Activated T-helper 2 cell treated with anti-CD3 and anti-CD28 coated beads, Interferon-gamma antibody, Interleukin-2, Interleukin-4, amounts not matched to agents 10 μg/mL and 5 μg/mL and 100 μg/mL, durations not matched to agents 14 hours and 24 hours and 36 hours (primary cell): ENCODE data around the gene TCOF1. TPM values are rescaled to one million over a fixed set of nuclear protein-coding genes. Genes with fewer than 3 reads are reported as not detected.

ENCODE experiments used
- DNase-seq: peaks from one replicate; pipeline ENCODE4 v3.0.0; 2021; ENCODE audit warnings: low spot score
- H3K27ac Mint-ChIP-seq: one replicate; pipeline ENCODE4 v1.8.0; 2021; ENCODE audit warnings: mixed read lengths
- H3K27me3 Mint-ChIP-seq: one replicate; pipeline ENCODE4 v1.8.0; 2021; ENCODE audit warnings: low read depth, mixed read lengths
- H3K36me3 Mint-ChIP-seq: one replicate; pipeline ENCODE4 v1.8.0; 2021; ENCODE audit warnings: low read depth, mixed read lengths
- H3K4me1 Mint-ChIP-seq: one replicate; pipeline ENCODE4 v1.8.0; 2021; ENCODE audit warnings: low read depth, mixed read lengths
- H3K4me3 Mint-ChIP-seq: one replicate; pipeline ENCODE4 v1.8.0; 2021; ENCODE audit warnings: low read depth, mild to moderate bottlenecking, moderate library complexity, mixed read lengths
- H3K9me3 Mint-ChIP-seq: one replicate; pipeline ENCODE4 v1.8.0; 2021; ENCODE audit warnings: mixed read lengths
- intact Hi-C: fragments of 100-400 bp; cut with micrococcal nuclease; formaldehyde crosslinking; loops from one replicate; pipeline ENCODE4 v1.15.1; 2023
- total RNA-seq: library from RNA; stranded (reverse); gene quantifications from 2 replicates; pipeline ENCODE4 v1.2.3, GENCODE V29; 2022

Gene TCOF1
- total RNA-seq, 1 donor from 2014 or later: 98.2 TPM

- Mint-ChIP-seq H3K4me3 (no peak overlapping the region), H3K27me3 (peaks cover 5% of the 10 kb centered on the region), H3K27ac (no peak overlapping the region), H3K4me1 (no peaks in the 10 kb centered on the region), H3K9me3 (no peaks in the 10 kb centered on the region), H3K36me3 (no peaks in the 10 kb centered on the region)
- no peak for DNase-seq
- intact Hi-C loops: no loop called here
These were observed 70.8 kb downstream of the TCOF1 start for GRCh38 chr5:150428106-150428876.

DNA sequence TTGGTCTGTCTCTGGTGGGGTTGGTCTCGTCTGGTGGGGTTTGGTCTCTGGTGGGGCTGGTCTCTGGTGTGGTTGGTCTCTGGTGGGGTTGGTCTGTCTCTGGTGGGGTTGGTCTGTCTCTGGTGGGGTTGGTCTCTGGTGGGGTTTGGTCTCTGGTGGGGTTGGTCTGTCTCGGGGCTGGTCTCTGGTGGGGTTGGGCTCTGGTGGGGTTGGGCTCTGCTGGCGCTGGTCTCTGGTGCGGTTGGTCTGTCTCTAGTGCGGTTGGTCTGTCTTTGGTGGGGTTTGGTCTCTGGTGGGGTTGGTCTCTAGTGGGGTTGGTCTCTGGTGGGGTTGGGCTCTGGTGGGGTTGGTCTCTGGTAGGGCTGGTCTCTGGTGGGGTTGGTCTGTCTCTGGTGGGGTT is 71.5 kb downstream of the TCOF1 start:
- H3K27me3 Mint-ChIP-seq: peaks cover 5% of the 10 kb centered on the region
- no peak for DNase-seq
- H3K9me3 Mint-ChIP-seq: no peaks in the 10 kb centered on the region
- no peak overlapping the region for H3K27ac Mint-ChIP-seq
- no peaks in the 10 kb centered on the region for H3K36me3 Mint-ChIP-seq
- intact Hi-C loops: no loop called here
- no peak overlapping the region for H3K4me3 Mint-ChIP-seq
- no peaks in the 10 kb centered on the region for H3K4me1 Mint-ChIP-seq

DNA sequence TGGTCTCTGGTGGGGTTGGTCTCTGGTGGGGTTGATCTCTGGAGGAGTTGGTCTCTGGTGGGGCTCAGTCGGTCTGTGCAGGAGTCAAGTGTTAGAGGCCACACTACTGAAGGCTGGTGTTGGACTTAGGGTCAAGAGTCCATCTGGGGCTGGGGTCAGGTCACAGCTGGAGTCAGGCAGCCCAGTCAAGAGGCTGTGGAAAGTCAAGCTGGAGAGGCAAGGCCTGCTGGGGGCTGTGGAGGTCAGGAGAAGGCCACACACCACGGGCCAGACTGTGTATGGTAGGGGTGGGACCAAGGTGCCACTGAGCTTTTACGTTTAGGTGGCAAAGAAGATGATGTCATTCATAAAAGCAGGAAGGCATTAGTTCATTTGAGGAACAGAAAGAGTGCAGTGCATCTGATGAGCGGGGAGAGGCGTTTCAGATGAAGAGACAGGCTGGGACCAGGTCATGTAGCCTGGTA is 71.9 kb downstream of the TCOF1 start:
- no peaks in the 10 kb centered on the region for H3K36me3 Mint-ChIP-seq
- intact Hi-C loops: no loop called here
- no peaks in the 10 kb centered on the region for H3K9me3 Mint-ChIP-seq
- no peak for DNase-seq
- H3K4me1 Mint-ChIP-seq: no peaks in the 10 kb centered on the region
- peaks cover 5% of the 10 kb centered on the region for H3K27me3 Mint-ChIP-seq
- no peak overlapping the region for H3K27ac Mint-ChIP-seq
- no peak overlapping the region for H3K4me3 Mint-ChIP-seq

GRCh38 chr5:150431048-150431447 is 73.6 kb downstream of the TCOF1 start:
- Mint-ChIP-seq H3K36me3 (no peaks in the 10 kb centered on the region), H3K9me3 (no peaks in the 10 kb centered on the region), H3K4me1 (peaks cover 4% of the 10 kb centered on the region), H3K27me3 (no peaks in the 10 kb centered on the region), H3K4me3 (no peak overlapping the region), H3K27ac (no peak overlapping the region)
- intact Hi-C loops: no loop called here
- no peak for DNase-seq

DNA sequence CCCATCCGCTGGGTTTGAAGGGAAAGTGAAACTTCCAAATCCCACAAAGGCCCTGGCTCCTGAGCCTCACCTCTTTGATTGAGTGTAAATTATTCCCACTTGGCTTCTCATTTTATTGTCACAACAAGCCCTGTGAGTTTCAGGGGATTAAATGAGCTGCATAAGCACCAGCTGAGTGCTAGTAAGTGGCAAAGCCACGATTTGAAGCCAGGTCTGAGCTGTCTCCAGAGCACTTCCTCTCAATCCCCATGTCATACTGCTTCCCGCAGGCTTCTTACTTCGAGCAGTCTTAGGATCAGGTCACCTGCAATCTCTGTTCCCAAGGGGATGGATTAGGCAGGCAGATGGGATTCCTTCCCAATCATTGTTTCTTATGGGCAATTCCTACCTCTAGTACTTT is 74.1 kb downstream of the TCOF1 start:
- no peak overlapping the region for H3K27ac Mint-ChIP-seq
- no peaks in the 10 kb centered on the region for H3K9me3 Mint-ChIP-seq
- intact Hi-C loops: no loop called here
- no peaks in the 10 kb centered on the region for H3K27me3 Mint-ChIP-seq
- peaks cover 9% of the 10 kb centered on the region for H3K4me1 Mint-ChIP-seq
- no peaks in the 10 kb centered on the region for H3K36me3 Mint-ChIP-seq
- DNase-seq: no peak
- H3K4me3 Mint-ChIP-seq: no peak overlapping the region

GRCh38 chr5:150434464-150434863 is 77.0 kb downstream of the TCOF1 start:
- H3K4me3 Mint-ChIP-seq: no peak overlapping the region
- H3K36me3 Mint-ChIP-seq: no peaks in the 10 kb centered on the region
- no peak overlapping the region for H3K27ac Mint-ChIP-seq
- intact Hi-C loops: no loop called here
- H3K9me3 Mint-ChIP-seq: no peaks in the 10 kb centered on the region
- no peaks in the 10 kb centered on the region for H3K27me3 Mint-ChIP-seq
- H3K4me1 Mint-ChIP-seq: peaks cover 11% of the 10 kb centered on the region
- no peak for DNase-seq

GRCh38 chr5:150436141-150436680 is 78.7 kb downstream of the TCOF1 start:
- Mint-ChIP-seq H3K9me3 (no peaks in the 10 kb centered on the region), H3K4me1 (peaks cover 11% of the 10 kb centered on the region), H3K4me3 (peak overlapping the region; percentile 49), H3K27me3 (no peaks in the 10 kb centered on the region), H3K36me3 (peaks cover 3% of the 10 kb centered on the region), H3K27ac (peak overlapping the region; percentile 46)
- intact Hi-C loops: loop anchor here (1.0 to 5.0 kb wide), 5 partner anchors 14 to 275 kb away; partner anchors contain the start of genes CD74 and TCOF1
- DNase-seq: peak; percentile 83

DNA sequence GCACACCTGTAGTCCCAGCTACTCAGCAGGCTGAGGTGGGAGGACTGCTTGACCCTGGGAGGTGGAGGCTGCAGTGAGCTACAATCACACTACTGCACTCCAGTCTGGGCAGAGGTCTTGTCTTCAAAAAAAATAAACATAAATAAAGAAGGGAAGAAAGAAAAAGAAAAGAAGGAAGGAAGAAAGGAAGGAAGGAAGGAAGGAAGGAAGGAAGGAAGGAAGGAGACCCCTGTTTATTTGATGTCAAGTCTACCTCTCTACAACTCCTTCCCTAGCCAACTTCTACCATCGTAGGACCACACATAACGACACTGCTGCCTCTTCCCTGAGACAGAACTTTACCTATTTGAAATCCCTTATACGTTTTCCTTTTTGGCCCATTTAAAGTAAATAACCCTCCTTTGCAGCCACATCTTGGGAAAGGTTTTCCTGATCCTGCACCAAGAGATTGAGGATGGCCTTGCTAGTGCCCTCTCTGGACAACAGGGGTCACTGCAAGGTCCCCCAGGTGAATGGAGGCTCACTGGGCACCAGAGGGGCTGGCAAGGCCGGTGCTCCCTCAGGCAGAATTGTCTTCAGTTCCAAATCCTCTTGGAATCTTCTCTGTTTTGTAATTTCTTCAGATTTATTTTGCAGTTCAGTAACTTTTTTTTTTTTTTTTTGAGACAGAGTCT is 81.5 kb downstream of the TCOF1 start:
- no peaks in the 10 kb centered on the region for H3K27me3 Mint-ChIP-seq
- H3K4me3 Mint-ChIP-seq: no peak overlapping the region
- no peak overlapping the region for H3K27ac Mint-ChIP-seq
- H3K36me3 Mint-ChIP-seq: peaks cover 21% of the 10 kb centered on the region
- peaks cover 11% of the 10 kb centered on the region for H3K4me1 Mint-ChIP-seq
- H3K9me3 Mint-ChIP-seq: no peaks in the 10 kb centered on the region
- intact Hi-C loops: loop anchor here (5.0 kb wide), 1 partner anchor 42 kb away; no protein-coding TSS in a partner anchor
- no peak for DNase-seq

DNA sequence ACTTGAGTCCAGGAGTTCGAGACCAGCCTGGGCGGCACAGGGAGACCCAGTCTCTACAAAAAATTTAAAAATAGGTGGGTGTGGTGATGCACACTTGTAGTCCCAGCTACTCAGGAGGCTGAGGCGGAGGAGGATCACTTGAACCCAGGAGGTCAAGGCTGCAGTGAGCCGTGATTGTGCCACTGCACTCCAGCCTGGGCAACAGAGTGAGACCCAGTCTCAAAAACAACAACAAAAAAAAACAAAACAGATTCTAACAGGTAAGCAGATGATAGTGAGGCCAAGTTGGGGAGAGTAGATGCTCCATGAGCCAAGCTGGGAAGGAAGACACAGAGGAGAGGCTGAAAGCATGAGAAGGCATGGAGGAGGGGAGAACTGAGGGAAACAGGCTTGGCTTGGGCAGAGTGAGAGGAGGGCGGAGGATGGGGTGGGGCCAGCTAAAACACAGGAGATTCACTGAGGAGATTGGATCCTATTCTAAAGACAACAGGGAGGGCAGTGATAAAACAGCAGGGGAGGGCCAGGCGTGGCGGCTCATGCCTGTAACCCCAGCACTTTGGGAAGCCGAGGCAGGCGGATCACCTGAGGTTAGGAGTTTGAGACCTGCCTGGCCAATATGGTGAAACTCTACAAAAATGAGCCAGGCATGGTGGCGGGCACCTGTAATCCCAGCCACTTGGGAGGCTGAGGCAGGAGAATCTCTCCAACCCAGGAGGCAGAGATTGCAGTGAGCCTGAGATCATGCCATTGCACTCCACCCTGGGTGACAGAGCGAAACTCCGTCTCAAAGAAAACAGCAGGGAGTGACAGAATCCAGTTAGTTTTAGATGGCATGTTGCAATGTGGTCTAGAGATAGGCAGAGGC is 83.7 kb downstream of the TCOF1 start:
- no peaks in the 10 kb centered on the region for H3K27me3 Mint-ChIP-seq
- no peak for DNase-seq
- peaks cover 42% of the 10 kb centered on the region for H3K36me3 Mint-ChIP-seq
- H3K27ac Mint-ChIP-seq: peak overlapping the region; percentile 23
- H3K4me3 Mint-ChIP-seq: no peak overlapping the region
- H3K4me1 Mint-ChIP-seq: peaks cover 12% of the 10 kb centered on the region
- intact Hi-C loops: no loop called here
- no peaks in the 10 kb centered on the region for H3K9me3 Mint-ChIP-seq

GRCh38 chr5:150441813-150442698 is 84.6 kb downstream of the TCOF1 start:
- Mint-ChIP-seq H3K4me1 (peaks cover 13% of the 10 kb centered on the region), H3K36me3 (peaks cover 51% of the 10 kb centered on the region), H3K27ac (peak overlapping the region; percentile 7), H3K27me3 (no peaks in the 10 kb centered on the region), H3K9me3 (no peaks in the 10 kb centered on the region), H3K4me3 (no peak overlapping the region)
- DNase-seq: no peak
- intact Hi-C loops: no loop called here

- Mint-ChIP-seq H3K4me1 (peaks cover 14% of the 10 kb centered on the region), H3K4me3 (no peak overlapping the region), H3K9me3 (no peaks in the 10 kb centered on the region), H3K27ac (no peak overlapping the region), H3K27me3 (no peaks in the 10 kb centered on the region), H3K36me3 (peaks cover 57% of the 10 kb centered on the region)
- no peak for DNase-seq
- intact Hi-C loops: no loop called here
These were observed 85.2 kb downstream of the TCOF1 start for GRCh38 chr5:150442699-150443080.
